HG02884 (cell line): ENCODE results near the gene SLC2A5.

Source experiments
- ATAC-seq: cut with Tn5 transposase; IDR thresholded peaks from one replicate; pipeline ENCODE4 v1.9.1; 2021; ENCODE audit warnings: mild to moderate bottlenecking, moderate library complexity; ENCODE audit not compliant: unreplicated experiment

The SLC2A5 gene

GRCh38 chr1:9093091-9093490 lies 23.7 kb upstream of the SLC2A5 start:
- no peak for ATAC-seq

DNA sequence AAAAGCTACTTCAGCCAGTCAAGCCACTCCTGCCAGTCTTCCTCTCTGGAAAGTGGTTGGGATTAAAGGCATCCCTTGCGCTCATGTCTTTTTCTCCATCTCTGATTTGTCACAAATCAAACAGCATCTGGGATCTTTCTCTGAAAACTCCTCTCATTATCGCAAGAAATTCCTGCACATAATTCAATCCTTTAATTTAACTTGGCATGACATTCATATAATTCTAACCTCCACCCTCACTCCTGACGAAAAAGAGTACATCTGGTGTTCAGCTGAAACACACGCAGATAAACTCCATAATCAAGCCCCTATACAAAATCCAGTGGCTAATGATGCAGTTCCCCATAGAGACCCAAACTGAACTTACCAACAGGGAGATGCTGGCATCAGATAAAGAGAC lies 19.4 kb upstream of the SLC2A5 start:
- no peak for ATAC-seq

DNA sequence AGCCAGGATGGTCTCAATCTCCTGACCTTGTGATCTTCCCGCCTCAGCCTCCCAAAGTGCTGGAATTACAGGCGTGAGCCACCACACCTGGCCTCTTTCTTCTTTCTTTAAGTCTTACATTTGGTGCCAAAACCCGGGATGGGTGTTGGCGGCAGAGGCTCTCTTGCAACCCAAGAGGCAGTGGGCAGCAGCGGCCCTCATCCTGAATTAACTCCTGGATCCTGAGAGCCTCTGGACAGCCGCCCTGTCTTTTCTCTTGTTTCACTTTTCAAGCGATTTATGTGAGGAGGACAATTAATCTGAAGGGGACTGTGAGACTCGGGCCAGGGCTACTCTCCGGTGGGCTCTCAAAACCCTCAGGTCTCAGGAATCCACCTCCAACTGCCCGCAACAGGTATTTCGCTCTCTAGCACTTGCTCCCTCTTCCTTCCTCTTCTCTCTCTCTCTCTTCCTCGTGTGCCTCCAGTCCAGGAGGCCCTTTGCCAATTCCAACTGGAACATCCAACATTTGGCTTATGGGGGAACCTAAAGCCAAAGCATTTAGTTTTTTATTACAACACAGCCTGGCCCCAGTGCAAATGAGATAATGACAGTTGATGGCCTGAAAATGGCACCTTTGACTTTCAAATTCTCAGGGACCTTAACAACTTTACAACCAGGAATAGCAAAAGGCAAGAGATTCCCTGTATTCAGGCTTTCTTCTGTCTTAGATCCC lies 18.1 kb upstream of the SLC2A5 start:
- no peak for ATAC-seq

GRCh38 chr1:9086796-9087195 lies 17.4 kb upstream of the SLC2A5 start:
- ATAC-seq = no peak

DNA sequence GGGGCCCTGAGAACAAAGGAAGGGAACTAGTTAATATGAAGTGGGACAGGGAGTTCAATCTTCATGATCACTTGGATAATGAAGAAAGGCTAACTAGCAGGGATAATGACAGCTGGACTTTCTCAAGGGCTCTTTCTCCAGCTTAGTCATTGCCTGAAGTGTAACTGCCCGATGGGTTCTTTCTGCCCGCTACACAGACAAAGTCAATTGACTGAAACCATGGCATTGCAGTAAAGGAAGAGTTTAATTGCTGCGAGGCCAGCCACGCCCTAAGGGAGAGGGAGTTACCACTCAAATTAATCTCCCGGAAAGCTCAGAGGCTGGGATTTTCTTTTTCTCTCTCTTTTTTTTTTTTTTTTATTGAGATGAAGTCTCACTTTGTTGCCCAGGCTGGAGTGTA lies 16.6 kb upstream of the SLC2A5 start:
- ATAC-seq = no peak

- ATAC-seq = no peak
These were observed 16.0 kb upstream of the SLC2A5 start for GRCh38 chr1:9085306-9085940.

DNA sequence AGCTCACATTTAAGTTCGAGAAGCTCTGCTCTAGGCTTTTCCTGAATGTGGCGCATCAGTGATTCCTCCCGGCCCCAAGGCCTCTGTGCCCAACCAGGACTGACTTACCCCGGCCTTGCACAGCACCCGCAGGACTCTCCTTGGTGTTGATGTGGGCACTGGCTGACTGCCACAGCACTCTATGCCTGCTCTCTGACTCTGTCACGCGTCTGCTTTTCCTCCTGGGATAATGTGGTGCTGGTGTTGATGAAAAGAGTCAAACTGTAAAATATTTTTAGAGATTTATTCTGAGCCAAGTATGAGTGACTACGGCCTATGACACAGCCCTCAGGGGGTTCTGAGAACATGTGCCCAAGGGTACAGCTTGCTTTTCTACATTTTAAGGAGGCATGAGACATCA lies 15.5 kb upstream of the SLC2A5 start:
- ATAC-seq = no peak

GRCh38 chr1:9081473-9081872 lies 12.0 kb upstream of the SLC2A5 start:
- no peak for ATAC-seq

DNA sequence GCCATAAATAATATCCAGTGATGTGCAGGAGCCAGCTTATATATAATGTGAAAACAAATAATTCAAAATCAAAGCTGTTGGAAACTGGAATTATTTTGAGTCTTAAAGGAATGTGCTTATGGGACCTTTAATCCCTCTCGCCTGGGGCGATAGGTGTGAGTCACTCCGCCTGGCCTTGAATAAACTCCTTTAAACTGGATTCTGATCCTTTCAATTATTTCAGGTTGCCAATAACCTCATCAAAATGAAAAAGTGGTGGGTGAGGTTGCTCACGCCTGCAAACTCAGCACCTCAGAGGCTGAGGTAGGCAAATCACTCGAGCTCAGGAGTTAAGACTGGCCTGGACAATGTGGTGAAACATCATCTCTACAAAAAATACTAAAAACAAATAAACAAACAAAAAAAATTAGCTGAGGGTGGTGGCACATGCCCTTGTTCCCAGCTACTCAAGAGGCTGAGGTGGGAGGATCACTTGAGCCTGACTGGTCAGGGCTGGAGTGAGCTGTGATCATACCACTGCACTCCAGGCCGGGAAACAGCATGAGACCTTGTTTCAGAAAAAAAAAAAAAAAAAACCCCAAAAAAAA lies 11.4 kb upstream of the SLC2A5 start:
- ATAC-seq = no peak

- peak; percentile 41 for ATAC-seq
These were observed 10.7 kb upstream of the SLC2A5 start for GRCh38 chr1:9079988-9080704.

DNA sequence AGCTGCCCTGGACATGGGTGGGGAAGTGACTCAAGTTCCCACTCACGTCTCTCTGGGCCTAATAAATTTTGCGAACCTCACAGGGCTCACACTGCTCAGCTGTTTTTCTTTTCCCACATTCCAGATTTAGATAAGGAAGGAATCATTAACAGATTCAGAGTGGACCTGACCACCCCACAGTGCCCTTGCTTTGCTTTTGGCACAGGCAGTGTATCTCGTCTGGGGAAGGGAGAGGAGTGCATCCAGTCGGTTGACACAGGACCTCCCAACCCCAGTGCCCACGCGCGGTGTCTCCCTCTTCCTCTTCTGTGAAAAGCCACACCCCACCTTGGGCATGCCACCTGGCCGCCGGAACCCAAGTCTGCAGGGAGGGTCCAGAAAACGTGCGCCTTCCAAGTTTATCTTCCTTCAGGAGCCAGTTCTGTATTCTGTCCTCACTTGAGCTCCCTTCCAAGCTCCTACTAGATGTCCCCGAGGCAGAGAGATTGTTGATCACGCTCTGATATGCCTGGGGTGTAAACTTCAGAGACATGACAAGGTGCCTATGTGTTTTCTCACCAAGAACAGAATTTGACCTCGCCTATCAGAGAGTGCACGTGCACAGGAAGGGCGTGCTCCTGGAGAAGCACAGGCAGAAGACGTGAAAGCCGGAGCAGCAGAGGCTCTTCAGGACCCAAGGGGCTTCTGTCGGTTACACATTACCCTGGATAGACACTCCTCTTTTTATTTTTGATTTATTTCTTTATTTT lies 9.5 kb upstream of the SLC2A5 start:
- ATAC-seq = no peak

- no peak for ATAC-seq
These were observed 8.7 kb upstream of the SLC2A5 start for GRCh38 chr1:9078015-9078751.

DNA sequence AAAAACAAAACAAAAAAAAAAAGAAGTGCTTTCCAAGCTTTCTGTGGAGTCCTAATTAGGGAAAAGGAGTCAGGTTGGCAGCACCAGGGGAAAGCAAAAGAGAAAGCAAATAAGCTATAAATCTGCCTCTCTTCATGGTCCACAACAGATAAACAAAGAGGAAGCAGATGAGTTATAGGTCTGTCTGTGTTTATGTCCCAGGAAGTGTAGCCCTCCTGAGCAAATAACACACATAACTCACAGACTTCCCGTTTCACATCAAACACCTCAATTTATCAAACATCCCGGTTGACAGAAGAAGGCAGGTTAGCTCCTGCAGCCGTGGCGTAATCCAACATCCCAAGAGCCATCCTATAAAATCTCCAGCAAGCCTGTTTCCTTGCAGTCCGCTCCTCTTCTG lies 5.6 kb upstream of the SLC2A5 start:
- ATAC-seq = no peak

- no peak for ATAC-seq
These were observed 3.7 kb upstream of the SLC2A5 start for GRCh38 chr1:9073143-9073542.

DNA sequence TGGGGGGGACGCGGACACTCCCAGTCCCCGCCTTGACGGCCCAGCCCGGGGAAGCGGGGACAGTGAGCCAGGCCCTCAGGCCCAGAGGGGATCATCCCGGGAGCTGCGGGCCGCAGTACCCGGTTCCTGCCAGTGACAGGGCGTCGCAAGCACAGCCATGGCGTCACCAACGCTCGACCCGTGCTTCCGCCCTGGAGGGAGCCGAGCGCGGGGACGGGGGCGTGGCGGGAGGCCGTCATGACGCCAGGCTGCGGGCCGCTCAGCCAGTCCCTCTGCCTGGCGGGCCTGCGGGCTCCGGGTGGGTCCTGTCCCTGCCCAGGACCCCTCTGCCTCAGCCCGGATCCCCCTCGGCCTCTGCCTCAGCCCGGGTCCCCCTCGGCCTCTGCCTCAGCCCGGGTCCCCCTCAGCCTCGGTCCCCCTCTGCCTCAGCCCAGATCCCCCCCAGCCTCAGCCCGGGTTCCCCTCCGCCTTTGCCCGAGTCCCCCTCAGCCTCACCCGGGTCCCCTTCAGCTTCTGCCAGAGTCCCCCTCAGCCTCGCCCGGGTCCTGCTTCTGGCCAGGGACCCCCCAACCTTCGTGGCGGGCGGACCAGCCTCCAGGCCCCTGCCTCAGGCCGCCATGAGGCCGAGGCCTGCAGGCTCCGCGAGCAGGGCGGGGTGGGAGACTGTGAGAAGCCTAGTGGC lies 2.3 kb upstream of the SLC2A5 start:
- no peak for ATAC-seq

GRCh38 chr1:9070486-9070885 lies 1.1 kb upstream of the SLC2A5 start:
- ATAC-seq = no peak

- no peak for ATAC-seq
These were observed 482 bp downstream of the SLC2A5 start for GRCh38 chr1:9068981-9069325.

GRCh38 chr1:9066945-9067807 lies 2.3 kb downstream of the SLC2A5 start:
- ATAC-seq = no peak

DNA sequence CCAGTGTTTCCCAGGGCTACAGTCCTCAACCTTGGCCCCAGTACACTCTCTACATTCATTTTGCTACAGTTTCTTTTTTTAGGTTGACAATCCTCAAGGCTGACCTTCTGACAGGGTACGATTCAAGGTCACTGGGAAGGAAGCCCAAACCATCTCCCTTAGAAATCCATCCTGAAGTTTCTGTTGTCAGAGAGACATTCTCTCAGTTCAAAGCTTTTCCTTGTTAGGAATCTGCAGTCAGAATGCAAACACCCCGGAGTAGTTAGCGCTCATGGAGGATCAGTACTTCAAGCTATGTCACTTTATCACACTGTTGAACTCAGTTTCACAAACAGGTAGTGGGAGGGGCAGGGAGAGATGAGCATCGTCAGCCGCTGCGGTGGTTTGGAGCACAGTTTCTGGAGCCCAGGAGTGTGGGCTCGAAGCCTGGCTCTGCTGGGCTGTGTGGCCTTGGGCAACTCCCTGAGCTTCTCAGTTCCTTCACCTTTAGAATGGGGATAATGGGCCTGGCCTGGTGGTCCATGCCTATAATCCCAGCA lies 4.2 kb downstream of the SLC2A5 start:
- no peak for ATAC-seq
